HT-29 (cell line): ENCODE results near the gene DNAJC10. TPM values are rescaled to one million over a fixed set of nuclear protein-coding genes. Genes with fewer than 3 reads are reported as not detected.

Experiments
- DNase-seq: peaks from one replicate; pipeline ENCODE4 v3.0.0-alpha.2; 2015; ENCODE audit warnings: low spot score
- total RNA-seq: library from RNA; depleted of rRNA; stranded (reverse); fragments of >200 nt; shearing (Covaris generic); gene quantifications from 2 replicates; pipeline ENCODE4 v1.2.3, GENCODE V29; 2014

DNAJC10 gene
- total RNA-seq, 1 experiment from 2014 or later = 52.5 TPM

GRCh38 chr2:182784777-182785176 lies 68.7 kb downstream of the DNAJC10 start:
- peak; percentile 71 for DNase-seq

- DNase-seq = no peak
These were observed 76.4 kb downstream of the DNAJC10 start for GRCh38 chr2:182792441-182792840.

GRCh38 chr2:182798736-182799135 lies 82.7 kb downstream of the DNAJC10 start:
- DNase-seq = no peak

DNA sequence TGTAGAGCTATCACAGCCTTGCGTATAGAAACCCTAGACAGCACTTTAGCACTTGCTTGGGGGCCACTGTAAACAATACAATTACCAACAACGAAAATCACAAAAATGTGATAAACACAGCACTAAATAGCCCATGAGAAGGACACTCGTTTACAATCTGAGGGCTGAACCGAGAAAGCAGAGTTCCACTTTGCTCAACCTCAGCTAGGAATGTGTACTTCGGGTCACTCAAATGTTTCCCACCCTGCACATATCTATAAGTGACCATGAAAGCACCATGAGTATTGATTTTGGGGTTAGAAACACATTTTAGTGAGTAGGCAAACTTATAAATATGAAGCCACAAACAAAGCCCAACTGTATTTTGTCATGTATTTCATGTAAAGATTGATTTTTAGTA lies 88.1 kb downstream of the DNAJC10 start:
- DNase-seq = no peak

DNA sequence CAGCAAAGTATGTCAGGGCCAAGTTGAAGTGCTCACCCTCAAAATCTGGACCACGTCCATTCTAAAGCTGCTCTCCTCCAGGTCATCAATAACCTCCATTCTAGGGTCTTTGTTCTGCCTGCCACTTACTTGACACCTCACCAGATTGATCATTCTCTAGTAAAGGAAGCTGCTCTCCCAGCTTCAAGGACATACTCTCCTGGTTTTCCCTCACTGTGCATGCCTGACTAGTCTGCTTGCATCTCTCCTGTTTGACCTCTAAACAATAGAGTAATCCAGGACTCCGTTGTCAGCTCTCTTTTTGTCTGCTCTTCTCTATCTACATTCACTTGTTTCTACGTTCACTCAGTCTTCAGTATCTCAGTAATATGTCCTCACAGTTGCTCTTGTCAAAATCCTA lies 91.3 kb downstream of the DNAJC10 start:
- DNase-seq = no peak

DNA sequence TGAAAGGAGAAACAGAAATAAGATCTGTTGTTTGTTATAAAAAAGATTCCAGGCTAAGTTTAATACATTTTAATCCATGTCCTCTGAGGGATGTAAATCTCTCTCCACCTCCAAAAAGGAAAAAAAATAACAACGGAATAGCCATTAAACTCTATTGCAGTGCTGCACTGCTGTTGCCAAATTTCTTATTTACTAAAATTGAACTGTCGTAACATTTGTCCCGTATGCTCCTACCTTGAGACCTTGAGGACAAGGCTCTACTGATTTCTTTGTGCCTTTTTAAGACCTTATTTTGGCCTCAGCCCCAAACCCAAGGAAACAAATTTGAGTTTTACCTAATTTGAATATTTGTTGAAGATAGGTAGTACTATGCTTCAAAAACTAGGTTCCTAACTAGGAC lies 94.0 kb downstream of the DNAJC10 start:
- DNase-seq = no peak

- DNase-seq = no peak
These were observed 98.3 kb downstream of the DNAJC10 start for GRCh38 chr2:182814380-182814779.

DNA sequence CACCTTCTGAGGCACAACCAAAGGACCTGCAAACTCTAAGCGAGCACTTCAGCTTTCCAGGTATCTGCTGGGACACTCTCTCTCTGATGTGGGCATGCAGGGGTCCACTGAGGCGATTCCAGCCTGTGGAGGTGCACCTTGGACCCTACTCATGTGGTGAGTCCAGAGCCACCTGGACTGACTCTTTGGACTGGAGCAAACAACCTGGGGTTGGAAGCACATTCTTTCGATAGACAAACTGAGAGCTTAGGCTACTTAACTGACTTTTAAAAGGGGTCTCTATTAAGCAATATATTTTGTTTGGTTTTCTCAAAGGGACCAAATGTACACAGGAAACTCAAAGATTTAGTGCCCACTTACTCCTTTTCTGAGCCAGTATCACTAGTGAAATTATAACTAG lies 98.7 kb downstream of the DNAJC10 start:
- DNase-seq = no peak

- no peak for DNase-seq
These were observed 100.8 kb downstream of the DNAJC10 start for GRCh38 chr2:182816866-182817265.

- no peak for DNase-seq
These were observed 101.5 kb downstream of the DNAJC10 start for GRCh38 chr2:182817558-182817957.

GRCh38 chr2:182818501-182818900 lies 102.4 kb downstream of the DNAJC10 start:
- DNase-seq = no peak

GRCh38 chr2:182818925-182819324 lies 102.9 kb downstream of the DNAJC10 start:
- DNase-seq = no peak

GRCh38 chr2:182819412-182819811 lies 103.4 kb downstream of the DNAJC10 start:
- no peak for DNase-seq

GRCh38 chr2:182821182-182821581 lies 105.1 kb downstream of the DNAJC10 start:
- no peak for DNase-seq

- DNase-seq = no peak
These were observed 106.7 kb downstream of the DNAJC10 start for GRCh38 chr2:182822733-182823132.

GRCh38 chr2:182824056-182824766 lies 108.2 kb downstream of the DNAJC10 start:
- peak; percentile 76 for DNase-seq

DNA sequence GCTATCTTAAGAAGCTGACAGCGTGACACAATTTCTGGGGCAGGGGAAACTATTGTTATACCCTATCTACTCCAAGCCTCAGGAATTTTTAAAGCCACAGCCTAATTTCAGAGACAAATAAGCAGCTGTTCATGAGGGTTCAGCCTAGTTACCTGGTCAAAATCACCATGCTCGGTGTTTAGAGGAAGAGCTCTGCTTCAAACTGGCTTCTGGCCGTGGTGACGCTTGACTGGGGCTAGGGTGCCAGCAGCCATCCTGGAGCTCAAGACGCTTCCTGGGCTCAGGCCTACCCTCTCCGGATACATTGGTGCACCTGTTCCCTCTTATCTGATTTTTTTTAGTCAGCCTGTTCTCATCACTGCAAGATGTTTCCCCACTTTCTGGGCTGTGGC lies 108.7 kb downstream of the DNAJC10 start:
- peak; percentile 50 for DNase-seq

GRCh38 chr2:182826064-182826463 lies 110.0 kb downstream of the DNAJC10 start:
- no peak for DNase-seq

GRCh38 chr2:182826496-182826895 lies 110.4 kb downstream of the DNAJC10 start:
- DNase-seq = no peak

DNA sequence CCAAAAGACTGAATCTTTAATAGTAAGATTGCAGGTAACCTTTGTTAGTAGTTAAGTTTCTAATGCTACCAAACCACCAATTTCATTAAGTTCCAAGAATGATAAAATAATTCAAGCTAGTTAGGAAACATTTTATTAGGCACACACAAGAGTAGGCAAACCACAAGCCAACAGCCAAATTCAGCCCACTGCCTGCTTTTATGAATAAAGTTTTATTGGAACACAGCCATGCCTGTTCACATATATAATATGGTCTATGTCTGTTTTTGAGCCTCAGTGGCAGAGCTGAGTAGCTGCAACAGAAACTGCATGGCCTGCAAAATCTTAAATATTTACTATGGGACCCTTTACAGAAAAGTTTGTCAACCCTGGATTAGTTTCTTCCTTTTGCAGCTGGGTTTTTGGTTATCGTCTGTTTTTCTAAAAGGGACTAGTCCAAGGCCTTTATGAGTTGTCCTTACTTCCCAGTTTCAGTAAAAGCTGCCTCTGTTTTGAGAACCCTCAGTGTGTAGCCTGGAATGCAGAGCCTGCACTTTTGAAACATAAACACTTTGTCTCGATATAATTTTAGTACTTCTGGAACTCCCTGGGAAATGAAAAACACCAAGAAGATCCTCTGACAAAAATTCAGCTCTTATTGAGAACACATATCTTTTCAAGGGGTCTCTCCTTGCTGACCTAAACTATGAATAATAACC lies 111.3 kb downstream of the DNAJC10 start:
- DNase-seq = no peak

DNA sequence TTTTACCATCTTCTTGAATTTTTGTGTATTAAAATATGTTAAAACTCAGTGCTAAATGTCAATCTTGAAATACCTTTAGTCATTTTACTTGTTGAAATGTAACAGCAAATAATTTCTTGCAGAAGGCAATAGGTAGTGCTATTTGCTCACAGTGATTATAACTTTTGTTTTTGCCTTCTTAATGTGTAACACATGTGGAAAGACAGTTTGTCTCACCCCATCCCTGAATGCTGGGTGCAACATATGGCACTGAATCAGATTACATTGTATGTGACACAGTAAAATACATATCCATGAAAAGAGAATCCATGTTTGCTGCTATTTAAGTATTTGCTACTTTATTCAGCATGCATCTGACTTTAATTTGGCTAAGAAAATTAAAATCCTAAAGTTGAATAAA lies 115.0 kb downstream of the DNAJC10 start:
- DNase-seq = no peak

DNA sequence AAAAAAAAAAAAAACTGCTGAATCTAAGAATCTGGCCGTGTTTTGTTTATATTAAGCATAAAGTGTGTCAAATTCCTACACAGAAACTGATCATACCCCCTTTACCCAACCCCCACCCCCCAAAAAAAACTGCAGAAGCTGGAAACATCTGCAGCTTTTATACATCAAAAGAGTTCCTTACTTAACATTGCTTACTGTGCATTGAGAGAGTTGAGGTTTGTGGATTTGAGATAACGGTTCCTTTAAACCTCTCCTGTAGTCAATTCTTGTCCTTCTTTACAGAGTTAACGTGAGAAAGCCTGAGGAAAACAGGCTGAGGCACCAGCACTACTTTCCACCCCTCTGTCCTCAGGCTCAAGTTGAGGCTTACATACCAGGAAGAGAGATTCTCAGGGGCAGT lies 115.9 kb downstream of the DNAJC10 start:
- DNase-seq = no peak

- DNase-seq = no peak
These were observed 117.2 kb downstream of the DNAJC10 start for GRCh38 chr2:182833084-182833854.
